Neuron (in vitro differentiated cells): ENCODE data around the gene LAYN.

Experiments used
- H2AFZ ChIP-seq: one replicate; pipeline ENCODE4 v1.6.1; 2013; ENCODE audit warnings: low read depth, mild to moderate bottlenecking, inconsistent platforms, low read length, moderate library complexity
- H3K27me3 ChIP-seq: one replicate; pipeline ENCODE4 v1.6.1; 2013; ENCODE audit warnings: low read length; ENCODE audit not compliant: insufficient read depth
- H3K36me3 ChIP-seq: one replicate; pipeline ENCODE4 v1.6.1; 2013; ENCODE audit warnings: low read length; ENCODE audit not compliant: insufficient read depth
- H3K4me1 ChIP-seq: one replicate; pipeline ENCODE4 v1.6.1; 2013; ENCODE audit warnings: low read length; ENCODE audit not compliant: insufficient read depth
- H3K4me3 ChIP-seq: 2 replicates; pipeline ENCODE4 v1.5.1; 2013; ENCODE audit warnings: mild to moderate bottlenecking, low read length, moderate library complexity
- H3K9me3 ChIP-seq: one replicate; pipeline ENCODE4 v1.6.1; 2013; ENCODE audit warnings: low read length

LAYN gene

GRCh38 chr11:111521135-111521534, 19.4 kb upstream of the LAYN start:
- Histone ChIP-seq H3K4me1 (no peaks in the 10 kb centered on the region), H2AFZ (no peak overlapping the region), H3K36me3 (no peaks in the 10 kb centered on the region), H3K9me3 (no peaks in the 10 kb centered on the region), H3K4me3 (no peak overlapping the region), H3K27me3 (peaks cover 15% of the 10 kb centered on the region)

- H3K9me3 ChIP-seq = no peaks in the 10 kb centered on the region
- H3K4me3 ChIP-seq = no peak overlapping the region
- no peaks in the 10 kb centered on the region for H3K4me1 ChIP-seq
- no peak overlapping the region for H2AFZ ChIP-seq
- peaks cover 9% of the 10 kb centered on the region for H3K27me3 ChIP-seq
- no peaks in the 10 kb centered on the region for H3K36me3 ChIP-seq
Measured at GRCh38 chr11:111522426-111522825, 18.1 kb upstream of the LAYN start.

GRCh38 chr11:111523343-111523742, 17.2 kb upstream of the LAYN start:
- Histone ChIP-seq H3K9me3 (no peaks in the 10 kb centered on the region), H3K4me1 (no peaks in the 10 kb centered on the region), H3K36me3 (no peaks in the 10 kb centered on the region), H3K27me3 (peaks cover 9% of the 10 kb centered on the region), H2AFZ (no peak overlapping the region), H3K4me3 (no peak overlapping the region)

- Histone ChIP-seq H3K4me3 (no peak overlapping the region), H3K9me3 (no peaks in the 10 kb centered on the region), H3K4me1 (no peaks in the 10 kb centered on the region), H3K36me3 (no peaks in the 10 kb centered on the region), H3K27me3 (peaks cover 7% of the 10 kb centered on the region), H2AFZ (no peak overlapping the region)
Measured at GRCh38 chr11:111524056-111524455, 16.5 kb upstream of the LAYN start.

- peaks cover 7% of the 10 kb centered on the region for H3K27me3 ChIP-seq
- no peaks in the 10 kb centered on the region for H3K9me3 ChIP-seq
- no peak overlapping the region for H2AFZ ChIP-seq
- no peak overlapping the region for H3K4me3 ChIP-seq
- H3K36me3 ChIP-seq = no peaks in the 10 kb centered on the region
- H3K4me1 ChIP-seq = peaks cover 5% of the 10 kb centered on the region
Measured at GRCh38 chr11:111525456-111525855, 15.1 kb upstream of the LAYN start.

- H3K4me1 ChIP-seq = peaks cover 5% of the 10 kb centered on the region
- H3K27me3 ChIP-seq = peaks cover 7% of the 10 kb centered on the region
- H3K4me3 ChIP-seq = no peak overlapping the region
- H3K36me3 ChIP-seq = no peaks in the 10 kb centered on the region
- no peaks in the 10 kb centered on the region for H3K9me3 ChIP-seq
- H2AFZ ChIP-seq = no peak overlapping the region
Measured at GRCh38 chr11:111526501-111526900, 14.0 kb upstream of the LAYN start.

GRCh38 chr11:111527279-111527678, 13.2 kb upstream of the LAYN start:
- Histone ChIP-seq H3K4me3 (no peak overlapping the region), H3K4me1 (peaks cover 5% of the 10 kb centered on the region), H3K36me3 (no peaks in the 10 kb centered on the region), H3K27me3 (peaks cover 4% of the 10 kb centered on the region), H3K9me3 (no peaks in the 10 kb centered on the region), H2AFZ (no peak overlapping the region)

GRCh38 chr11:111528557-111528956, 12.0 kb upstream of the LAYN start:
- Histone ChIP-seq H3K4me3 (no peak overlapping the region), H3K36me3 (no peaks in the 10 kb centered on the region), H2AFZ (no peak overlapping the region), H3K9me3 (no peaks in the 10 kb centered on the region), H3K4me1 (peaks cover 5% of the 10 kb centered on the region), H3K27me3 (peaks cover 1% of the 10 kb centered on the region)

- Histone ChIP-seq H3K4me1 (peaks cover 5% of the 10 kb centered on the region), H3K4me3 (no peak overlapping the region), H3K36me3 (no peaks in the 10 kb centered on the region), H3K9me3 (no peaks in the 10 kb centered on the region), H2AFZ (no peak overlapping the region), H3K27me3 (peaks cover 5% of the 10 kb centered on the region)
Measured at GRCh38 chr11:111530091-111530490, 10.4 kb upstream of the LAYN start.

- H3K4me3 ChIP-seq = no peak overlapping the region
- peaks cover 5% of the 10 kb centered on the region for H3K4me1 ChIP-seq
- H2AFZ ChIP-seq = no peak overlapping the region
- no peaks in the 10 kb centered on the region for H3K36me3 ChIP-seq
- no peaks in the 10 kb centered on the region for H3K9me3 ChIP-seq
- peaks cover 6% of the 10 kb centered on the region for H3K27me3 ChIP-seq
Measured at GRCh38 chr11:111531136-111531535, 9.4 kb upstream of the LAYN start.

GRCh38 chr11:111531687-111532364, 8.7 kb upstream of the LAYN start:
- Histone ChIP-seq H3K4me1 (peaks cover 5% of the 10 kb centered on the region), H2AFZ (no peak overlapping the region), H3K36me3 (no peaks in the 10 kb centered on the region), H3K4me3 (no peak overlapping the region), H3K9me3 (no peaks in the 10 kb centered on the region), H3K27me3 (peaks cover 11% of the 10 kb centered on the region)

GRCh38 chr11:111532365-111532709, 8.2 kb upstream of the LAYN start:
- no peaks in the 10 kb centered on the region for H3K36me3 ChIP-seq
- H3K4me1 ChIP-seq = peaks cover 5% of the 10 kb centered on the region
- no peak overlapping the region for H2AFZ ChIP-seq
- no peak overlapping the region for H3K4me3 ChIP-seq
- peaks cover 13% of the 10 kb centered on the region for H3K27me3 ChIP-seq
- no peaks in the 10 kb centered on the region for H3K9me3 ChIP-seq

- Histone ChIP-seq H3K9me3 (peaks cover 5% of the 10 kb centered on the region), H2AFZ (no peak overlapping the region), H3K4me3 (no peak overlapping the region), H3K4me1 (peaks cover 3% of the 10 kb centered on the region), H3K36me3 (no peaks in the 10 kb centered on the region), H3K27me3 (peaks cover 42% of the 10 kb centered on the region)
Measured at GRCh38 chr11:111535281-111535680, 5.2 kb upstream of the LAYN start.

- peaks cover 5% of the 10 kb centered on the region for H3K9me3 ChIP-seq
- H2AFZ ChIP-seq = no peak overlapping the region
- peaks cover 63% of the 10 kb centered on the region for H3K27me3 ChIP-seq
- no peak overlapping the region for H3K4me3 ChIP-seq
- no peaks in the 10 kb centered on the region for H3K36me3 ChIP-seq
- peaks cover 6% of the 10 kb centered on the region for H3K4me1 ChIP-seq
Measured at GRCh38 chr11:111537336-111537860, 3.1 kb upstream of the LAYN start.
